ENCODE results near the gene TLE5.
A peak's percentile ranks its signal among the peaks of the same experiment; 100 is the strongest.
"Not testable (repeated sequence)": the region's sequence is repeated elsewhere in the genome, so short reads cannot be mapped to it uniquely, and the experiment has no call there.

The TLE5 gene

GRCh38 chr19:3045191-3045590 is 17.1 kb downstream of the TLE5 start:
- DNase-seq (ENCODE audit: low read depth in 2 of 2), result no peak

GRCh38 chr19:3042621-3043267 is 19.6 kb downstream of the TLE5 start:
- no peak for DNase-seq (ENCODE audit: low read depth in 2 of 2)

- DNase-seq (ENCODE audit: low read depth in 2 of 2), result no peak
These were observed 20.3 kb downstream of the TLE5 start for GRCh38 chr19:3041761-3042620.

GRCh38 chr19:3041327-3041726 is 21.0 kb downstream of the TLE5 start:
- DNase-seq (ENCODE audit: low read depth in 2 of 2), result no peak

- DNase-seq (ENCODE audit: low read depth in 2 of 2), result no peak
These were observed 22.6 kb downstream of the TLE5 start for GRCh38 chr19:3039641-3040077.

GRCh38 chr19:3039125-3039524 is 23.2 kb downstream of the TLE5 start:
- no peak for DNase-seq (ENCODE audit: low read depth in 2 of 2)

GRCh38 chr19:3038214-3038613 is 24.1 kb downstream of the TLE5 start:
- no peak for DNase-seq (ENCODE audit: low read depth in 2 of 2)

- not testable (repeated sequence) for DNase-seq (ENCODE audit: low read depth in 2 of 2)
These were observed 25.2 kb downstream of the TLE5 start for GRCh38 chr19:3036977-3037544.

GRCh38 chr19:3036119-3036976 is 25.9 kb downstream of the TLE5 start:
- DNase-seq (ENCODE audit: low read depth in 2 of 2), result peak; percentile 70 to 73

GRCh38 chr19:3035542-3036118 is 26.7 kb downstream of the TLE5 start:
- DNase-seq (ENCODE audit: low read depth in 2 of 2), result peak; percentile 87

- peak in 1 of 2 donors; percentile 38 for DNase-seq (ENCODE audit: low read depth in 2 of 2)
These were observed 27.4 kb downstream of the TLE5 start for GRCh38 chr19:3034656-3035541.

- no peak for DNase-seq (ENCODE audit: low read depth in 2 of 2)
These were observed 28.0 kb downstream of the TLE5 start for GRCh38 chr19:3034406-3034655.

GRCh38 chr19:3033595-3034405 is 28.5 kb downstream of the TLE5 start:
- DNase-seq (ENCODE audit: low read depth in 2 of 2), result no peak

GRCh38 chr19:3031607-3031867 is 30.8 kb downstream of the TLE5 start:
- no peak for DNase-seq (ENCODE audit: low read depth in 2 of 2)

GRCh38 chr19:3029065-3029923 is 33.0 kb downstream of the TLE5 start, which contains the start of gene TLE2:
TSS of gene TLE2 (minus strand) at chr19:3029280. CDS start at chr19:3028904, 376 bp downstream.
- no peak for DNase-seq (ENCODE audit: low read depth in 2 of 2)

GRCh38 chr19:3028305-3029064 is 33.8 kb downstream of the TLE5 start:
- no peak for DNase-seq (ENCODE audit: low read depth in 2 of 2)

- no peak for DNase-seq (ENCODE audit: low read depth in 2 of 2)
These were observed 34.4 kb downstream of the TLE5 start for GRCh38 chr19:3027981-3028304.

GRCh38 chr19:3027292-3027691 is 35.0 kb downstream of the TLE5 start:
- no peak for DNase-seq (ENCODE audit: low read depth in 2 of 2)

- no peak for DNase-seq (ENCODE audit: low read depth in 2 of 2)
These were observed 35.5 kb downstream of the TLE5 start for GRCh38 chr19:3026768-3027167.
